Skin epidermis (tissue), 12 donors: Measurements from ENCODE around the gene IL6ST.
"Not testable (repeated sequence)": the region's sequence is repeated elsewhere in the genome, so short reads cannot be mapped to it uniquely, and the experiment has no call there.

Source experiments
- H3K27ac ChIP-seq, 21 experiments: fragments of 200-600 bp; sonication (generic) in 11 of 21; one replicate each; pipeline ENCODE4 v1.5.0; 2020; ENCODE audit warnings: mild to moderate bottlenecking in 3 of 21, inconsistent platforms in 2 of 21, moderate library complexity in 2 of 21
- H3K4me3 ChIP-seq, 7 experiments: fragments of 200-600 bp; sonication (generic) in 2 of 7; one replicate each; pipeline ENCODE4 v1.5.0; 2020; ENCODE audit warnings: inconsistent platforms in 2 of 7, mild to moderate bottlenecking in 2 of 7, moderate library complexity in 1 of 7

Gene IL6ST

GRCh38 chr5:55994495-55994997 lies at the start of gene IL6ST:
Gene IL6ST, minus strand, starts transcription at chr5:55994963. Its CDS starts 18,685 bp downstream, at chr5:55976278.
- Histone ChIP-seq H3K27ac (peak within 1 kb of the TSS; percentile 86 to 100 (median 98)), H3K4me3 (peak within 1 kb of the TSS; percentile 57 to 89 (median 72))

- Histone ChIP-seq H3K4me3 (no peak overlapping the region), H3K27ac (no peak overlapping the region)
Observed at GRCh38 chr5:56039985-56040384, 45.2 kb upstream of the IL6ST start.

GRCh38 chr5:56038206-56038605 lies 43.4 kb upstream of the IL6ST start:
- H3K27ac ChIP-seq, H3K4me3 ChIP-seq: not testable (repeated sequence)

GRCh38 chr5:56037531-56038010 lies 42.8 kb upstream of the IL6ST start:
- Histone ChIP-seq H3K4me3 (no peak overlapping the region), H3K27ac (no peak overlapping the region)

- H3K4me3 ChIP-seq, H3K27ac ChIP-seq: not testable (repeated sequence)
Observed at GRCh38 chr5:56035394-56035793, 40.6 kb upstream of the IL6ST start.

- not testable (repeated sequence) for H3K4me3 ChIP-seq, H3K27ac ChIP-seq
Observed at GRCh38 chr5:56029871-56030630, 35.3 kb upstream of the IL6ST start.

GRCh38 chr5:56029457-56029856 lies 34.7 kb upstream of the IL6ST start:
- Histone ChIP-seq H3K27ac (no peak overlapping the region), H3K4me3 (no peak overlapping the region)

GRCh38 chr5:56028708-56029107 lies 33.9 kb upstream of the IL6ST start:
- no peak overlapping the region for H3K27ac ChIP-seq
- H3K4me3 ChIP-seq = no peak overlapping the region

GRCh38 chr5:56026863-56027300 lies 32.1 kb upstream of the IL6ST start:
- H3K27ac ChIP-seq = no peak overlapping the region
- no peak overlapping the region for H3K4me3 ChIP-seq

GRCh38 chr5:56025151-56025885 lies 30.6 kb upstream of the IL6ST start:
- Histone ChIP-seq H3K27ac (no peak overlapping the region), H3K4me3 (no peak overlapping the region)

GRCh38 chr5:56024810-56025150 lies 30.0 kb upstream of the IL6ST start:
- H3K4me3 ChIP-seq = no peak overlapping the region
- no peak overlapping the region for H3K27ac ChIP-seq

- Histone ChIP-seq H3K27ac (no peak overlapping the region), H3K4me3 (no peak overlapping the region)
Observed at GRCh38 chr5:56023296-56023695, 28.5 kb upstream of the IL6ST start.

- H3K4me3 ChIP-seq = no peak overlapping the region
Observed at GRCh38 chr5:56019306-56020272, 24.8 kb upstream of the IL6ST start.

GRCh38 chr5:56018832-56019231 lies 24.1 kb upstream of the IL6ST start:
- Histone ChIP-seq H3K4me3 (no peak overlapping the region), H3K27ac (no peak overlapping the region)

More at GRCh38 chr5:56019306-56020272, 24.8 kb upstream of the IL6ST start:
- H3K27ac ChIP-seq = peak overlapping the region in 7 of 21 experiments; percentile 1 to 54 (median 26)

- not testable (repeated sequence) for H3K4me3 ChIP-seq
Observed at GRCh38 chr5:56014701-56015100, 19.9 kb upstream of the IL6ST start.

GRCh38 chr5:56013939-56014338 lies 19.2 kb upstream of the IL6ST start:
- not testable (repeated sequence) for H3K27ac ChIP-seq, H3K4me3 ChIP-seq

More at GRCh38 chr5:56014701-56015100, 19.9 kb upstream of the IL6ST start:
- H3K27ac ChIP-seq = not testable (repeated sequence)

- Histone ChIP-seq H3K4me3 (no peak overlapping the region), H3K27ac (peak overlapping the region in 4 of 21 experiments; percentile 5 to 56 (median 33))
Observed at GRCh38 chr5:56012281-56012963, 17.7 kb upstream of the IL6ST start.

- peak overlapping the region in 5 of 21 experiments; percentile 5 to 56 (median 40) for H3K27ac ChIP-seq
- no peak overlapping the region for H3K4me3 ChIP-seq
Observed at GRCh38 chr5:56011835-56012234, 17.1 kb upstream of the IL6ST start.

- H3K27ac ChIP-seq = no peak overlapping the region
- no peak overlapping the region for H3K4me3 ChIP-seq
Observed at GRCh38 chr5:56010431-56010830, 15.7 kb upstream of the IL6ST start.
